SK-N-SH (cell line): ENCODE data around the gene PSMA1. TPM values are rescaled to one million over a fixed set of nuclear protein-coding genes. Genes with fewer than 3 reads are reported as not detected.
A peak's percentile ranks its signal among the peaks of the same experiment; 100 is the strongest.

ENCODE experiments used
- CTCF ChIA-PET: fragments of 300-600, 350-600 bp; formaldehyde crosslinking; extraction: SDS; loops from one replicate; lab custom pipeline; 2021; lab: Yijun Ruan, JAX
- POLR2A ChIA-PET: fragments of 350-600 bp; sonication (Branson Sonifier 250); formaldehyde crosslinking; extraction: SDS; loops from one replicate; lab custom pipeline; 2020; ENCODE audit warnings: antibody characterized with exemption, inconsistent platforms; lab: Yijun Ruan, JAX
- DNase-seq: peaks from one replicate; pipeline ENCODE4 v3.0.0; 2012
- H2AFZ ChIP-seq: fragments of 200-600 bp; sonication (generic); 2 replicates; pipeline ENCODE4 v1.8.1; 2016; ENCODE audit warnings: antibody characterized with exemption, mild to moderate bottlenecking, low read depth
- H3F3A ChIP-seq: fragments of 200-600 bp; sonication (generic); replicated peaks from 2 replicates; pipeline ENCODE3; 2016; ENCODE audit warnings: antibody characterized with exemption, mild to moderate bottlenecking; ENCODE audit not compliant: insufficient read depth
- H3K27ac ChIP-seq, 2 experiments: fragments of 200-500 bp in 1 of 2; fragments of 200-600 bp in 1 of 2; sonication (Bioruptor generic) in 1 of 2; sonication (generic), shearing (Covaris generic) in 1 of 2; 2 replicates each; pipeline versions ENCODE4 v1.5.1 to v1.6.1; 2014 to 2016; ENCODE audit warnings: low read depth in 2 of 2, inconsistent platforms in 1 of 2, low read length in 1 of 2, mild to moderate bottlenecking in 1 of 2, mixed read lengths in 1 of 2
- H3K27me3 ChIP-seq: fragments of 200-600 bp; sonication (generic), shearing (Covaris generic); 2 replicates; pipeline ENCODE4 v1.6.1; 2016; ENCODE audit warnings: mixed run types; ENCODE audit not compliant: insufficient read depth
- H3K36me3 ChIP-seq, 2 experiments: fragments of 200-500 bp in 1 of 2; fragments of 200-600 bp in 1 of 2; sonication (Bioruptor generic) in 1 of 2; sonication (generic) in 1 of 2; replicated peaks in 1 of 2; 2 replicates each; pipeline versions ENCODE3 to v1.5.1; 2014 to 2016; ENCODE audit warnings: low read length in 1 of 2, mild to moderate bottlenecking in 1 of 2; ENCODE audit not compliant: insufficient read depth in 2 of 2, control insufficient read depth in 1 of 2
- H3K4me1 ChIP-seq, 2 experiments: fragments of 200-500 bp in 1 of 2; fragments of 200-600 bp in 1 of 2; sonication (Bioruptor generic) in 1 of 2; sonication (generic), shearing (Covaris generic) in 1 of 2; 2 replicates each; pipeline versions ENCODE4 v1.5.1 to v1.6.1; 2014 to 2016; ENCODE audit warnings: low read depth in 1 of 2, low read length in 1 of 2, mixed run types in 1 of 2; ENCODE audit not compliant: insufficient read depth in 2 of 2, control insufficient read depth in 1 of 2
- H3K4me2 ChIP-seq: fragments of 200-600 bp; sonication (generic), shearing (Covaris generic); 2 replicates; pipeline ENCODE4 v1.6.1; 2017; ENCODE audit warnings: mixed run types
- H3K4me3 ChIP-seq, 2 experiments: fragments of 200-500 bp in 1 of 2; fragments of 200-600 bp in 1 of 2; sonication (Bioruptor generic) in 1 of 2; sonication (generic), shearing (Covaris generic) in 1 of 2; 2 replicates each; pipeline versions ENCODE4 v1.5.1 to v1.8.1; 2014 to 2016; ENCODE audit warnings: low read depth in 2 of 2, inconsistent platforms in 1 of 2, low read length in 1 of 2, mild to moderate bottlenecking in 1 of 2, mixed read lengths in 1 of 2, moderate library complexity in 1 of 2
- H3K79me2 ChIP-seq: fragments of 200-600 bp; sonication (generic); 2 replicates; pipeline ENCODE4 v1.8.1; 2017; ENCODE audit warnings: mild to moderate bottlenecking; ENCODE audit not compliant: insufficient read depth
- H3K9ac ChIP-seq: fragments of 200-600 bp; sonication (generic); 2 replicates; pipeline ENCODE4 v1.6.1; 2017; ENCODE audit warnings: mixed run types
- H3K9me2 ChIP-seq: fragments of 200-600 bp; sonication (generic); 2 replicates; pipeline ENCODE4 v1.6.1; 2017; ENCODE audit warnings: mixed run types
- H3K9me3 ChIP-seq: fragments of 200-600 bp; sonication (generic); 2 replicates; pipeline ENCODE4 v1.6.1; 2017; ENCODE audit warnings: mixed run types, mild to moderate bottlenecking, moderate library complexity
- H4K20me1 ChIP-seq: fragments of 200-600 bp; sonication (generic); 2 replicates; pipeline ENCODE4 v1.6.1; 2017; ENCODE audit warnings: mild to moderate bottlenecking, mixed run types; ENCODE audit not compliant: insufficient read depth
- CHD2 ChIP-seq: fragments of 150-350 bp; IDR thresholded peaks from 2 replicates; pipeline ENCODE4 v1.6.1; 2018; ENCODE audit warnings: low read length; ENCODE audit not compliant: partially characterized antibody
- EP300 ChIP-seq, 2 experiments: IDR thresholded peaks; 2 replicates each; pipeline versions ENCODE4 v1.4.0 to v1.6.1; 2012; ENCODE audit warnings: borderline replicate concordance in 1 of 2, low read depth in 1 of 2, low read length in 1 of 2
- EZH2phosphoT487 ChIP-seq: fragments of 200-600 bp; sonication (generic); IDR thresholded peaks from 2 replicates; pipeline ENCODE4 v1.6.1; 2017; ENCODE audit warnings: low read depth, mixed run types, mild to moderate bottlenecking, antibody characterized with exemption, moderate library complexity, borderline replicate concordance
- FOSL2 ChIP-seq: IDR thresholded peaks from 2 replicates; pipeline ENCODE4 v1.4.0; 2012; ENCODE audit warnings: low read depth, mild to moderate bottlenecking, moderate library complexity, borderline replicate concordance
- JUND ChIP-seq: IDR thresholded peaks from 2 replicates; pipeline ENCODE4 v1.4.0; 2012
- MAX ChIP-seq: IDR thresholded peaks from 2 replicates; pipeline ENCODE4 v1.4.0; 2012; ENCODE audit warnings: low read depth
- PBX3 ChIP-seq: IDR thresholded peaks from 2 replicates; pipeline ENCODE4; 2012
- RFX5 ChIP-seq: IDR thresholded peaks from 2 replicates; pipeline ENCODE4 v1.6.1; 2012; ENCODE audit warnings: mild to moderate bottlenecking, improper control_type of control experiment, low read length
- RXRA ChIP-seq: IDR thresholded peaks from 2 replicates; pipeline ENCODE4 v1.4.0; 2012; ENCODE audit warnings: low read depth, mild to moderate bottlenecking, borderline replicate concordance
- SIN3A ChIP-seq: IDR thresholded peaks from 2 replicates; pipeline ENCODE4 v1.6.1; 2012; ENCODE audit warnings: low read depth, mild to moderate bottlenecking, low read length, moderate library complexity, borderline replicate concordance
- TAF1 ChIP-seq: IDR thresholded peaks from 2 replicates; pipeline ENCODE4 v1.6.1; 2012; ENCODE audit warnings: low read depth, mild to moderate bottlenecking, low read length, moderate library complexity, borderline replicate concordance
- TCF12 ChIP-seq: IDR thresholded peaks from 2 replicates; pipeline ENCODE4 v1.4.0; 2012
- YY1 ChIP-seq: IDR thresholded peaks from 2 replicates; pipeline ENCODE4 v1.4.0; 2012; ENCODE audit warnings: low read depth, mild to moderate bottlenecking
- ZBTB33 ChIP-seq: IDR thresholded peaks from 2 replicates; pipeline ENCODE4 v1.4.0; 2012; ENCODE audit warnings: low read depth, borderline replicate concordance
- WGBS: methylation state at CpG from one replicate; pipeline ENCODE4 v1.1.6; 2017; ENCODE audit warnings: low lambda C conversion rate; 5-methylcytosine and 5-hydroxymethylcytosine counted together
- polyA plus RNA-seq, 3 experiments: library from polyadenylated mRNA; depleted of rRNA; stranded (reverse); fragments of >200 nt; gene quantifications; 2 replicates each; pipeline ENCODE4 v1.2.3, GENCODE V29; 2012

PSMA1 gene
- polyA plus RNA-seq, 1 of the 3 experiments (the other 2 are of a cell fraction): 166 TPM

GRCh38 chr11:14463623-14464022, 56.6 kb downstream of the PSMA1 start:
- Histone ChIP-seq H2AFZ (no peak overlapping the region), H3K4me2 (no peak overlapping the region), H4K20me1 (peaks cover 10% of the 10 kb centered on the region; the same call in 1 of the 2 replicates), H3K27me3 (no peaks in the 10 kb centered on the region), H3K79me2 (peaks cover 43% of the 10 kb centered on the region; the same call in 1 of the 2 replicates), H3K9ac (no peak overlapping the region), H3K27ac (no peak overlapping the region), H3K36me3 (peaks cover 91 to 98% of the 10 kb centered on the region in 2 experiments), H3K4me3 (no peak overlapping the region), H3K9me3 (no peaks in the 10 kb centered on the region), H3K4me1 (no peaks in the 10 kb centered on the region), H3F3A (peaks cover 42% of the 10 kb centered on the region), H3K9me2 (no peaks in the 10 kb centered on the region)
- ChIA-PET CTCF (interaction anchor here (0.6 to 3.8 kb wide), 5 partner anchors 8 to 1607 kb away, joined by 3 to 26 read pairs (median 5); no protein-coding TSS in a partner anchor), POLR2A (no interaction called here)
- TF ChIP-seq RXRA: no peak
- no peak for TF ChIP-seq TCF12
- TF ChIP-seq EZH2phosphoT487: no peak
- TF ChIP-seq EP300 (IDR thresholded peaks at IDR 0.05; ENCODE audit: borderline replicate concordance in 1 of 2, low read depth in 1 of 2, low read length in 1 of 2): no peak
- no peak for TF ChIP-seq MAX
- no peak for TF ChIP-seq YY1
- TF ChIP-seq CHD2: no peak
- no peak for TF ChIP-seq TAF1
- no peak for TF ChIP-seq JUND
- no peak for TF ChIP-seq ZBTB33
- TF ChIP-seq SIN3A: no peak
- TF ChIP-seq FOSL2: no peak
- WGBS: 83% methylated on average over 2 of the region's 2 CpGs
- no peak for DNase-seq

- H2AFZ ChIP-seq: no peak overlapping the region
- H3K27ac ChIP-seq: no peak overlapping the region
- peaks cover 80 to 98% of the 10 kb centered on the region in 2 experiments for H3K36me3 ChIP-seq
- TF ChIP-seq PBX3: 0 out of 2 replicates have a peak, but pooled peaks have one; percentile 9
- no peak for TF ChIP-seq RFX5
- H3K4me3 ChIP-seq: no peak overlapping the region
- H3F3A ChIP-seq: peaks cover 74% of the 10 kb centered on the region
- POLR2A ChIA-PET: no interaction called here
- no peak overlapping the region for H3K4me2 ChIP-seq
- DNase-seq: no peak
- CTCF ChIA-PET: interaction anchor here (0.7 to 0.9 kb wide), 2 partner anchors 151 to 158 kb away, joined by 3 read pairs; no protein-coding TSS in a partner anchor
- no peaks in the 10 kb centered on the region for H3K4me1 ChIP-seq
- no peaks in the 10 kb centered on the region for H3K27me3 ChIP-seq
- no peak overlapping the region for H3K9ac ChIP-seq
- H3K9me3 ChIP-seq: no peaks in the 10 kb centered on the region
- no peaks in the 10 kb centered on the region for H4K20me1 ChIP-seq
- peaks cover 16% of the 10 kb centered on the region; the same call in 1 of the 2 replicates for H3K79me2 ChIP-seq
- H3K9me2 ChIP-seq: no peaks in the 10 kb centered on the region
These were observed 60.0 kb downstream of the PSMA1 start for GRCh38 chr11:14460147-14460546.
